SK-N-MC (cell line): Measurements from ENCODE around the gene PRR20G.

Source experiments
- EZH2 ChIP-seq: fragments of 200-600 bp; sonication (generic); IDR thresholded peaks from one replicate; pipeline ENCODE4 v1.6.1; 2017; ENCODE audit warnings: antibody characterized with exemption
- POLR2AphosphoS5 ChIP-seq: IDR thresholded peaks from 2 replicates; pipeline ENCODE4 v1.6.1; 2012; ENCODE audit warnings: mild to moderate bottlenecking, low read depth, low read length, borderline replicate concordance

- no peak for TF ChIP-seq POLR2AphosphoS5
- no peak for TF ChIP-seq EZH2
Observed at GRCh38 chr3:127256138-127256537, 31.7 kb downstream of the PRR20G start.
